Left ventricle myocardium inferior (tissue), 1 donor: ENCODE measurements around the gene UROC1. TPM values are rescaled to one million over a fixed set of nuclear protein-coding genes. Genes with fewer than 3 reads are reported as not detected.

Source experiments
- DNase-seq: peaks from one replicate; pipeline ENCODE4 v3.0.0-alpha.2; 2020
- H3K27ac ChIP-seq: fragments of 200-600 bp; replicated peaks from 2 replicates; pipeline ENCODE4 v1.8.0; 2021
- H3K27me3 ChIP-seq: fragments of 200-600 bp; 2 replicates; pipeline ENCODE4 v1.8.0; 2021; ENCODE audit warnings: low read depth
- H3K36me3 ChIP-seq: fragments of 200-600 bp; 2 replicates; pipeline ENCODE4 v1.8.0; 2021
- H3K4me1 ChIP-seq: fragments of 200-600 bp; 2 replicates; pipeline ENCODE4 v1.8.0; 2021
- H3K4me3 ChIP-seq: fragments of 200-600 bp; 2 replicates; pipeline ENCODE4 v1.8.0; 2021; ENCODE audit warnings: mild to moderate bottlenecking, moderate library complexity
- H3K9me3 ChIP-seq: fragments of 200-600 bp; replicated peaks from 2 replicates; pipeline ENCODE4 v1.8.0; 2021
- intact Hi-C: fragments of 100-400 bp; cut with micrococcal nuclease; formaldehyde crosslinking; loops from one replicate; pipeline ENCODE4 v1.11.0; 2022
- total RNA-seq: library from RNA; stranded (reverse); fragmentation: NEBNext Ultra II Directional; extraction: Animal tissue kit (Norgen Biotek cat#: 25700); gene quantifications from one replicate; pipeline ENCODE4 v1.2.1, GENCODE V29; 2021
- TF ChIP-seq, protein P1 (sequence below): fragments of 200-600 bp; IDR thresholded peaks from 2 replicates; pipeline ENCODE4 v1.8.0; 2021; ENCODE audit warnings: antibody characterized with exemption, mild to moderate bottlenecking, borderline replicate concordance
- donor health status: DM: no; HTN: yes; CAD: no; lungs with severe emphysema.

The UROC1 gene
- total RNA-seq, 1 donor from 2014 or later = not detected

DNA sequence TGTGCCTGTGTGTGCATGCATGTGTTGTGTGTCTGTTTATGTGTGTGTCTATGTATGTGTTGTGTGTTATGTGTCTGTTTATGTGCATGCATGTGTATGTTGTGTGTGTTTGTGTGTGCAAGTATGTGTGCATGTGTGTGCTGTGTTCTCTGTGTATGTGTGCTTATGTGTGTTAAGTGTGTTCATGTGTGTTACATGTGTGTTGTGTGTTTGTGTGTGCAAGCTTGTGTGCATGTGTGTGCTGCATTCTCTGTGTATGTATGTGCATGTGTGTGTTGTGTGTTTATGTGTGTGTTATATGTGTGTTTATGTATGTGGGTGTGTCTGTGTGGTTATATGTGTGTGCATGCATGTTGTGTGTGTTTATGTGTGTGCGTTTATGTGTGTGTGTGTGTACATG is 14.9 kb downstream of the UROC1 start:
- H3K36me3 ChIP-seq = no peaks in the 10 kb centered on the region
- no peaks in the 10 kb centered on the region for H3K9me3 ChIP-seq
- DNase-seq = no peak
- TF ChIP-seq, protein P1, sequence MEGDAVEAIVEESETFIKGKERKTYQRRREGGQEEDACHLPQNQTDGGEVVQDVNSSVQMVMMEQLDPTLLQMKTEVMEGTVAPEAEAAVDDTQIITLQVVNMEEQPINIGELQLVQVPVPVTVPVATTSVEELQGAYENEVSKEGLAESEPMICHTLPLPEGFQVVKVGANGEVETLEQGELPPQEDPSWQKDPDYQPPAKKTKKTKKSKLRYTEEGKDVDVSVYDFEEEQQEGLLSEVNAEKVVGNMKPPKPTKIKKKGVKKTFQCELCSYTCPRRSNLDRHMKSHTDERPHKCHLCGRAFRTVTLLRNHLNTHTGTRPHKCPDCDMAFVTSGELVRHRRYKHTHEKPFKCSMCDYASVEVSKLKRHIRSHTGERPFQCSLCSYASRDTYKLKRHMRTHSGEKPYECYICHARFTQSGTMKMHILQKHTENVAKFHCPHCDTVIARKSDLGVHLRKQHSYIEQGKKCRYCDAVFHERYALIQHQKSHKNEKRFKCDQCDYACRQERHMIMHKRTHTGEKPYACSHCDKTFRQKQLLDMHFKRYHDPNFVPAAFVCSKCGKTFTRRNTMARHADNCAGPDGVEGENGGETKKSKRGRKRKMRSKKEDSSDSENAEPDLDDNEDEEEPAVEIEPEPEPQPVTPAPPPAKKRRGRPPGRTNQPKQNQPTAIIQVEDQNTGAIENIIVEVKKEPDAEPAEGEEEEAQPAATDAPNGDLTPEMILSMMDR = no peak
- peaks cover 19% of the 10 kb centered on the region for H3K27me3 ChIP-seq
- no peak overlapping the region for H3K4me3 ChIP-seq
- H3K27ac ChIP-seq = no peak overlapping the region
- intact Hi-C loops = no loop called here
- H3K4me1 ChIP-seq = peaks cover 6% of the 10 kb centered on the region

DNA sequence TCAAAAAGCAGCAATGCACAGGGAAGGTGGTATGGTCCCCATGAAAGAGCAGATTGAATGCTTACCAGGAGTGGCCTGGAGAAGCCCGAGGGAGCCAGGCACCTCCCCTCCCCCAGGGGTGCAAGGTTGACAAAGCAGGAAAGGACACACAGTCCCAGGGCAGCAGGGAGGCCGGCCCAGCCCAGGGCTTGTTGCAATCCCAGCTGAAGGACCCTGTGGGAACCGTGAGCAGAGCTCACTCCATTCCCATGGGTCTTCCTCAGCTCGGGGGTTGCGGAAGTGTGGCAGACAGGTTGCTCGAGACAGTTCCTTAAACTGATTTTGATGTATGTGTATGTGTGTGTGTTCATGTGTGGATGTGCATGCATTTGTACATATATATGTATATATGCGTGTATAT is 15.8 kb downstream of the UROC1 start:
- Histone ChIP-seq H3K27me3 (peaks cover 24% of the 10 kb centered on the region), H3K36me3 (no peaks in the 10 kb centered on the region), H3K27ac (no peak overlapping the region), H3K4me1 (peaks cover 6% of the 10 kb centered on the region), H3K9me3 (no peaks in the 10 kb centered on the region), H3K4me3 (no peak overlapping the region)
- peak; percentile 36 for DNase-seq
- TF ChIP-seq, protein P1 = no peak
- intact Hi-C loops = no loop called here

DNA sequence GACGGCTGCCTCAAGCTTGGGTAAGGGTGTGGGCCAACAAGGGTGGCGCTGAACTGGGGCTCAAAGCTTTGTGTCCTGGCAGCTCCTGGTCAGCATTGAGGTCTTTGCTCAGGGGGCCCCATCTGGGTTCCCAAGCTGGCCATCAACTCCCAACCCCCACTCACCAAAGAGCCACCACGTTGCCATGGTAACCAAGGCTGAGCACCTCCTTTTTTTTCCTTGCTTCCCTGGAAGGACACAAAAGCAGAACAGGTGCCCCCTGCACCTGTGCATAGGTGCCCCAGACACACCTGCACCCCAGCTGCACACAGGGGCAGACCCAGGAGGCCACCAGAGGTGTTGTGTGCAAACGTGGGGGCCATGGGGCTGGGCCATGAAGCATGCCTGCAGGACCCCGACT is 16.5 kb downstream of the UROC1 start:
- Histone ChIP-seq H3K36me3 (no peaks in the 10 kb centered on the region), H3K27ac (no peak overlapping the region), H3K9me3 (no peaks in the 10 kb centered on the region), H3K4me3 (no peak overlapping the region), H3K4me1 (peaks cover 6% of the 10 kb centered on the region), H3K27me3 (peaks cover 21% of the 10 kb centered on the region)
- DNase-seq = no peak
- intact Hi-C loops = no loop called here
- TF ChIP-seq, protein P1 = no peak

DNA sequence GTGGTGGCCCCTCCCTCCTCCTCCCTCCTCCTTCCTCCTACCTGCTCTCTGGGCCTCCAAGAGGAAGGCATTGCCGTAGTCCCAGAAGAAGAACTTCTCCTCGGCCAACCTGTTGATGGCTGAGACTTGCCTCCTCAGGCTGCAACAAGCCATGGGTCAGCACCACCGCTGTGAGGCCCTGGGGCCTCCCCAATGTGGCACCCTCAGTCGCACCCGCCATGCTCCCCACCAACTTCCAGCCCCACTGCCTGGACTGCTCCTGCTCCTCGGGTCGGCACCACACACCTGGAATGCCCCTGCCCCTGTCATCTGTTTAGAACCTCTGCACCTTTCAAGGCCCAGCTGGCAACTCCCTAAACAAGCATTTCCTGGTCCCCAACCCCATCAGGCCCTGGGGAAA is 17.6 kb downstream of the UROC1 start:
- peaks cover 6% of the 10 kb centered on the region for H3K4me1 ChIP-seq
- H3K36me3 ChIP-seq = no peaks in the 10 kb centered on the region
- H3K27ac ChIP-seq = no peak overlapping the region
- H3K27me3 ChIP-seq = peaks cover 15% of the 10 kb centered on the region
- TF ChIP-seq, protein P1 = no peak
- intact Hi-C loops = no loop called here
- no peak for DNase-seq
- no peaks in the 10 kb centered on the region for H3K9me3 ChIP-seq
- H3K4me3 ChIP-seq = no peak overlapping the region

GRCh38 chr3:126499401-126499800 is 18.2 kb downstream of the UROC1 start:
- Histone ChIP-seq H3K27me3 (peaks cover 9% of the 10 kb centered on the region), H3K4me1 (peaks cover 6% of the 10 kb centered on the region), H3K36me3 (no peaks in the 10 kb centered on the region), H3K9me3 (no peaks in the 10 kb centered on the region), H3K4me3 (no peak overlapping the region), H3K27ac (no peak overlapping the region)
- no peak for DNase-seq
- intact Hi-C loops = no loop called here
- TF ChIP-seq, protein P1 = no peak

- peaks cover 6% of the 10 kb centered on the region for H3K4me1 ChIP-seq
- intact Hi-C loops = no loop called here
- H3K36me3 ChIP-seq = no peaks in the 10 kb centered on the region
- no peak for DNase-seq
- H3K4me3 ChIP-seq = no peak overlapping the region
- TF ChIP-seq, protein P1 = no peak
- no peaks in the 10 kb centered on the region for H3K9me3 ChIP-seq
- H3K27ac ChIP-seq = no peak overlapping the region
- peaks cover 8% of the 10 kb centered on the region for H3K27me3 ChIP-seq
Measured at GRCh38 chr3:126498929-126499328, 18.6 kb downstream of the UROC1 start.
